OCI-LY3 (cell line): ENCODE measurements around the gene SH3PXD2B.

ENCODE experiments used
- H2AFZ ChIP-seq: fragments of 200-600, 300-600 bp; shearing (Covaris generic); 2 replicates; pipeline ENCODE4 v1.6.0; 2014; ENCODE audit warnings: antibody characterized with exemption, low read depth, low read length
- H3K27ac ChIP-seq: fragments of 200-600, 300-600 bp; sonication (generic); 2 replicates; pipeline ENCODE4 v1.5.1; 2014; ENCODE audit warnings: mild to moderate bottlenecking, low read length, moderate library complexity, mixed read lengths
- H3K27me3 ChIP-seq: fragments of 200-600, 300-600 bp; sonication (generic); 2 replicates; pipeline ENCODE4 v1.6.1; 2014; ENCODE audit warnings: low read depth, low read length, mixed read lengths
- H3K36me3 ChIP-seq: fragments of 200-600, 300-600 bp; sonication (generic); replicated peaks from 2 replicates; pipeline ENCODE3; 2014; ENCODE audit warnings: low read depth, low read length, mixed read lengths
- H3K4me1 ChIP-seq: fragments of 300-600, 200-600 bp; sonication (generic); 2 replicates; pipeline ENCODE4 v1.6.1; 2014; ENCODE audit warnings: low read length, mixed read lengths
- H3K4me2 ChIP-seq: fragments of 200-600, 300-600 bp; sonication (generic); 2 replicates; pipeline ENCODE4 v1.6.1; 2014; ENCODE audit warnings: low read length, mixed read lengths
- H3K4me3 ChIP-seq: fragments of 300-600, 200-600 bp; sonication (generic); 2 replicates; pipeline ENCODE4 v1.5.1; 2014; ENCODE audit warnings: antibody characterized with exemption, mild to moderate bottlenecking, low read length, moderate library complexity
- H3K79me2 ChIP-seq: fragments of 300-600, 200-600 bp; shearing (Covaris generic); 2 replicates; pipeline ENCODE4 v1.6.1; 2014; ENCODE audit warnings: mild to moderate bottlenecking, low read length, mixed read lengths
- H3K9ac ChIP-seq: fragments of 300-600, 200-600 bp; shearing (Covaris generic); 2 replicates; pipeline ENCODE4 v1.6.0; 2014; ENCODE audit warnings: mild to moderate bottlenecking, low read length, moderate library complexity
- H3K9me3 ChIP-seq: fragments of 200-600, 300-600 bp; shearing (Covaris generic); 2 replicates; pipeline ENCODE4 v1.6.1; 2014; ENCODE audit warnings: low read length, mixed read lengths; ENCODE audit not compliant: insufficient read depth
- H4K20me1 ChIP-seq: fragments of 200-600, 300-600 bp; sonication (generic); 2 replicates; pipeline ENCODE4 v1.6.1; 2016; ENCODE audit warnings: low read length, mixed read lengths; ENCODE audit not compliant: insufficient read depth
- EZH2phosphoT487 ChIP-seq: fragments of 200-600 bp; shearing (Covaris generic); IDR thresholded peaks from 2 replicates; pipeline ENCODE4 v1.6.1; 2018; ENCODE audit warnings: antibody characterized with exemption, mixed run types, low read depth
- TF ChIP-seq, protein P1 (sequence below): fragments of 200-600, 300-600 bp; sonication (generic); IDR thresholded peaks from 2 replicates; pipeline ENCODE4 v1.5.1; 2014; ENCODE audit warnings: antibody characterized with exemption, low read length, low read depth

The SH3PXD2B gene

DNA sequence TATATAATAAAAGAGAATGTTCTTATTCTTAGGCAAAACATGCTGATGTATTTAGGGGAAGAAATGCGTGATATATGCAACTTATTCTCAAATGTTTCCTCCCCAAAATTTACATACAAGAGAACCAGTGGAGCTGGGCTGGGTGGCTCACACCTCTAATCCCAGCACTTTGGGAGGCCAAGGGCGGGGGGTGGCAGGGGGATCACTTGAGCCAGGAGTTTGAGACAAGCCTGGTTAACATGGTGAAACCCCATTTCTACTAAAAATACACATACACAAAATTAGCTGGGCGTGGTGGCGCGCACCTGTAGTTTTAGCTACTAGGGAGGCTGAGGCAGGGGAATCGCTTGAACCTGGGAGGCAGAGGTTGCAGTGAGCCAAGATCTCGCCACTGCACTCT is 143.3 kb downstream of the SH3PXD2B start:
- H3K36me3 ChIP-seq, result no peaks in the 10 kb centered on the region
- H3K4me1 ChIP-seq, result no peaks in the 10 kb centered on the region; the same call in 1 of the 2 replicates

DNA sequence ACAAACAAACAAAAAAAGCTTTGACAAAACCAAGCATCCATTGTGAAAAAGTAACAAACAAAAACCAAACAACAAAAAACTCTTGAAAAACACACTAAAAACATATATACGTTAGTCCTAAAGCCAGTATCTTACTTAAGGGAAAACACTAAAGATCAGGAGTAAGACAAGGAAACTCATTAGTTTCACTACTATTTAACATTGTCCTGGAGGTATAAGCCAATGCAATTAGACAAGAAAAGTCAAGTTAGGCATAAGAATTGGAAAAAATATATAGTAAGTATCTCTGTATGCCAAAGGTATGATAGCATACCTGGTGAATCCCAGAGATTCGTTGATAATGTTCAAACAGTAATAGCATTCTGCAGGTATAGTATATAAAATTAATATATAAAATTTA is 148.9 kb downstream of the SH3PXD2B start:
- Histone ChIP-seq H3K27ac (no peak overlapping the region), H3K4me1 (no peaks in the 10 kb centered on the region), H3K4me2 (no peak overlapping the region), H3K79me2 (no peaks in the 10 kb centered on the region), H3K9ac (no peak overlapping the region), H4K20me1 (no peaks in the 10 kb centered on the region), H3K4me3 (no peak overlapping the region), H2AFZ (no peak overlapping the region), H3K9me3 (0 out of 2 replicates have a peak, but pooled peaks cover 3% of the 10 kb centered on the region), H3K36me3 (no peaks in the 10 kb centered on the region), H3K27me3 (peaks cover 5% of the 10 kb centered on the region; the same call in 1 of the 2 replicates)
- no peak for TF ChIP-seq EZH2phosphoT487
- TF ChIP-seq, protein P1, sequence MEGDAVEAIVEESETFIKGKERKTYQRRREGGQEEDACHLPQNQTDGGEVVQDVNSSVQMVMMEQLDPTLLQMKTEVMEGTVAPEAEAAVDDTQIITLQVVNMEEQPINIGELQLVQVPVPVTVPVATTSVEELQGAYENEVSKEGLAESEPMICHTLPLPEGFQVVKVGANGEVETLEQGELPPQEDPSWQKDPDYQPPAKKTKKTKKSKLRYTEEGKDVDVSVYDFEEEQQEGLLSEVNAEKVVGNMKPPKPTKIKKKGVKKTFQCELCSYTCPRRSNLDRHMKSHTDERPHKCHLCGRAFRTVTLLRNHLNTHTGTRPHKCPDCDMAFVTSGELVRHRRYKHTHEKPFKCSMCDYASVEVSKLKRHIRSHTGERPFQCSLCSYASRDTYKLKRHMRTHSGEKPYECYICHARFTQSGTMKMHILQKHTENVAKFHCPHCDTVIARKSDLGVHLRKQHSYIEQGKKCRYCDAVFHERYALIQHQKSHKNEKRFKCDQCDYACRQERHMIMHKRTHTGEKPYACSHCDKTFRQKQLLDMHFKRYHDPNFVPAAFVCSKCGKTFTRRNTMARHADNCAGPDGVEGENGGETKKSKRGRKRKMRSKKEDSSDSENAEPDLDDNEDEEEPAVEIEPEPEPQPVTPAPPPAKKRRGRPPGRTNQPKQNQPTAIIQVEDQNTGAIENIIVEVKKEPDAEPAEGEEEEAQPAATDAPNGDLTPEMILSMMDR, result no peak

More for the DNA sequence above, 143.3 kb downstream of the SH3PXD2B start:
- no peak overlapping the region for H3K9ac ChIP-seq
- H2AFZ ChIP-seq, result no peak overlapping the region
- H3K4me3 ChIP-seq, result no peak overlapping the region
- no peak overlapping the region for H3K4me2 ChIP-seq
- peaks cover 6% of the 10 kb centered on the region; the same call in 1 of the 2 replicates for H3K27me3 ChIP-seq
- TF ChIP-seq EZH2phosphoT487, result no peak
- TF ChIP-seq, protein P1, result no peak
- H3K9me3 ChIP-seq, result no peaks in the 10 kb centered on the region
- no peak overlapping the region for H3K27ac ChIP-seq
- H3K79me2 ChIP-seq, result no peaks in the 10 kb centered on the region
- no peaks in the 10 kb centered on the region for H4K20me1 ChIP-seq

DNA sequence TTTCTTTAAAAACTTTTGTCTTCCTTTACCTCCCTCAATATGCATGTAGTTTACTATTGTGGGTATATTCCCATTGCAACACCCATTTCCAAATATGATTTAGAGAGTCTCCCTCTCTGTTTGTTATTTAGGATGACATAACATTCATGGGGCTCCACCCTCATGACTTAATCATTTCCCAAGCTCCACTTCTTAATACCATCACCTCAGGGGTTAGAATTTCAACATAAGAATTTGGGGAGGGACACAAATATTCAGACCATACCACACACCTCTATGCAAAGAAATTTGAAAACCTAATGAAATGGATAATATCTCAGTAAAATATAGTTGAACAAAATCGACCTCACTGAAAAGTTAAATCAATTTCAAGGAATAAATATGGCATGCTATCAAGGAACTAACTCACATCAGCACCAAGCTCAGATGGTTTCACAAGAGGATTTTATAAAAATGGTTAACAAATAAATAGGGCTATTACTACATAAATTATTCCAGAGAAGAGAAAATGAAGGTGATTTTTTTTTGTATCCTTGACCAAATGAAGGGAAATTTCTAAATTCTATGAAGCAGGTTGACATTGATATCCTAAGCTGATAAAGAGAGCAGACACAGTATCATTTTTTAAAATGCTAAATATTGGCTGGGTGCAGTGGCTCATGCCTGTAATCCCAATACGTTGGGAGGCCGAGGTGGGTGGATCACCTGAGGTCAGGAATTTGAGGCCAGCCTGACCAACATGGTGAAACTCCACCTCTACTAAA is 150.6 kb downstream of the SH3PXD2B start:
- H3K9me3 ChIP-seq, result 0 out of 2 replicates have a peak, but pooled peaks cover 3% of the 10 kb centered on the region
- no peak overlapping the region for H3K27ac ChIP-seq
- no peak overlapping the region for H3K9ac ChIP-seq
- no peak overlapping the region for H2AFZ ChIP-seq
- H3K4me3 ChIP-seq, result no peak overlapping the region
- TF ChIP-seq, protein P1, result no peak
- TF ChIP-seq EZH2phosphoT487, result no peak
- H3K79me2 ChIP-seq, result no peaks in the 10 kb centered on the region
- H3K4me1 ChIP-seq, result no peaks in the 10 kb centered on the region
- H3K4me2 ChIP-seq, result no peak overlapping the region
- no peaks in the 10 kb centered on the region for H4K20me1 ChIP-seq
- H3K27me3 ChIP-seq, result peaks cover 3% of the 10 kb centered on the region; the same call in 1 of the 2 replicates
- no peaks in the 10 kb centered on the region for H3K36me3 ChIP-seq

DNA sequence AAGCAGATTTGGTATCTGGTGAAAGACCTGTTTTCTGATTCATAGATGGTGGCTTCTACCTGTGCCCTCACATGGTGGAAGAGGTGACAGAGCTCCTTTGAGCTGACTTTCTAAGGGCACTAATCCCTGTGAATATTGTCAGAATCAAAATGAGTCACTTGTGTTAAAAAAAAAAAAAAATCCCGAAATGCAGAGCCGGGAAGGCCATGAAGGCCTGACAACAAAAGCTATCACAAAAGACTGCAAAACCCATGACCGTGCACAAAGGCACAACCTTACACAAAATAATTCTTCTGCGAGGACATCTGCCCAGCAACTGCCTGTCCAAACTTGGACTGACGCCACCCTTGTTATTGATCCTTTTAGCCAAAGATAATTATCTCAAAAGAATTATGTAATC is 151.2 kb downstream of the SH3PXD2B start:
- 0 out of 2 replicates have a peak, but pooled peaks cover 3% of the 10 kb centered on the region for H3K9me3 ChIP-seq
- H3K4me2 ChIP-seq, result no peak overlapping the region
- H3K36me3 ChIP-seq, result no peaks in the 10 kb centered on the region
- H3K79me2 ChIP-seq, result no peaks in the 10 kb centered on the region
- no peak overlapping the region for H3K27ac ChIP-seq
- TF ChIP-seq, protein P1, result no peak
- TF ChIP-seq EZH2phosphoT487, result no peak
- H3K27me3 ChIP-seq, result peaks cover 2% of the 10 kb centered on the region; the same call in 1 of the 2 replicates
- no peaks in the 10 kb centered on the region for H3K4me1 ChIP-seq
- no peaks in the 10 kb centered on the region for H4K20me1 ChIP-seq
- H3K4me3 ChIP-seq, result no peak overlapping the region
- no peak overlapping the region for H3K9ac ChIP-seq
- no peak overlapping the region for H2AFZ ChIP-seq
